GM21529 (cell line): ENCODE measurements around the gene SLC12A3.

Experiments used
- ATAC-seq: cut with Tn5 transposase; IDR thresholded peaks from one replicate; pipeline ENCODE4 v1.9.1; 2021; ENCODE audit not compliant: unreplicated experiment

Gene SLC12A3

GRCh38 chr16:56889206-56889605, 24.2 kb downstream of the SLC12A3 start:
- peak; percentile 32 for ATAC-seq

GRCh38 chr16:56891685-56892084, 26.7 kb downstream of the SLC12A3 start:
- no peak for ATAC-seq

DNA sequence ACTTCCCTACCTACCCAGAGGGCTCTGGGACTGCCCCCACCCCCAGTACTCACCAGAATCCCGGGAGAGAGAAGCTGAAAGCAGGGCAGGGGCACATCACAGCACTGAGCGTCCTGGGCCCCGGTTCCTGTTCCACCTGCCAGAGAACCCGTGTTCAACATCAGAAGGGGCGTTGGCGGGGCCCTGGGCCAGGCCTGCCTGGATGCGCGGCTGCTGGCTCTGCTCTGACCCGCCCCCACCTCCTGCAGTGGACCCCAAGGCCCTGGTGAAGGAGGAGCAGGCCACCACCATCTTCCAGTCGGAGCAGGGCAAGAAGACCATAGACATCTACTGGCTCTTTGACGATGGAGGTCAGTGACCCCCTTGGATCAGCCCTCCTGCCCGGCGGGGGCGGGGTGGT, 27.7 kb downstream of the SLC12A3 start:
- no peak for ATAC-seq

- no peak for ATAC-seq
Observed at GRCh38 chr16:56894331-56894917, 29.4 kb downstream of the SLC12A3 start.

- ATAC-seq, result no peak
Observed at GRCh38 chr16:56895813-56896212, 30.8 kb downstream of the SLC12A3 start.

DNA sequence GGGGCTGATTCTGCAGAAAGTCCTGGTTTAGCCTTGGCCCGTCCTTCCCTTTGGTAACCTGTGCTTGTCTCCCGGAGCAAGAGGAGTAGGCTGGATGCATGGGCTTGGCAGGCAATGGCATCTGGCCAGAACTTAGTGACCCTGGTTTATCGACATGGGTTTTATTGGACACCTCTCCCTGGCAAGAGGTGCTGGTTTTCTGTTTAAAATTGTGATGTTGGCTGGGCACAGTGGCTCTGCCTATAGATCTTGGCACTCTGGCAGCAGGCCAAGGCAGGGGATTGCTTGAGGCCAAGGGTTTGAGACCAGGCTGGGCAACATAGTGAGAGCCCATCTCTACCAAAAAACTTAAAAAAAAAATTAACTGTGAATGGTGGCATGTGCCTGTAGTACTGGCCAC, 31.2 kb downstream of the SLC12A3 start:
- no peak for ATAC-seq

- no peak for ATAC-seq
Observed at GRCh38 chr16:56897026-56897799, 32.2 kb downstream of the SLC12A3 start.

DNA sequence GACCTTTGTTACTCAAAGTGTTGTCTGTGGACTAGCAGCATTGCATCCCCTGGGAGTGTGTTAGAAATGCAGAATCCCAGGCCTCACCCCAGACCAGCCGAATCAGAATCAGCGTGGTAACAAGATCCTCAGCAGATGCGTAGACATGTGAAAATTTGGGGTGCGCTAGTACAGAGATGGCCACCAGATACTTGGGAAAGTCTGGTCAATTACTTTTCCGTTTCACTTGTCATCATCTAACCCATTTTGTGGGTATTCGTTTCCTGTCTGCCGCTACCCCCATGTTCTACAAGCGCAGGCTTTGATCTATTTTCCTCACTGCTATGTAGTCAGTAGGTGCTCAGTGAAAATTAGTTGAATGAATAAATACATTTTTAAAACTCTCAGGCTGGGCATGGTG, 33.8 kb downstream of the SLC12A3 start:
- peak; percentile 82 for ATAC-seq

DNA sequence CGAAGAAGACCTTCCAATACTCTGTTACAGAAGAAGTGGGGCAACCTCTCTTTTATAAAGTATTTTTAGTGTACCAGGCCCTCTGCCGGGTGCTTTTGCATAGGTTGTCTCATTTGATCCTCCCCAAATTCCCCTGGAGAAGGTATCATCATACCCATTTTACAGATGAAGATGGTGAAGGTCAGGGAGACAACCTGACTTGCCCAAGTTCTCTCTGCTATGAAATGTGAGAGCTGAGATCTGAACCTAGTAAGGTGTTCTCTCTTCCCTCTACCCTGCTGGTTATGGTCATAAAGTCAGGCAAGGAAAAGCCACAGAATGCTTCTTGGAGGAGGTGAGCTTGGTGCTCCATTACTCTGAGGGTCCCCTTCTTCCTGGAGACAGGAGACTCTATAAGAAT, 38.9 kb downstream of the SLC12A3 start:
- no peak for ATAC-seq

DNA sequence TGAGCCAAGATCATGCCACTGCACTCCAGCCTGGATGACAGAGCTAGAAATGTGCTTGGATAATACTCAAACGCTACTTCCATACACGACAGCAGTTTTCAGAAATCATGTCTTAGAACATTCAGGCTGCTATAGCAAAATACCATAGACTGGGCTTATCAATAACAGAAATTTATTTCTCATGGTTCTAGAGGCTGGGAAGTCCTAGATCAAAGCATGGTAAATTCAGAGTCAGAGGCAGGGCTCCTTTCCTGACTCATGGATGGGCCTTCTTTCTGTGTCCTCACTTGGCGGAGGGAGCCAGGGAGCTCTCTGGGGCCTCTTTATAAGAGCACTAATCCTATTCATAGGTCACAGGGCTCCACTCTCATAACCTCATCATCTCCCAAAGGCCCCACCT, 42.4 kb downstream of the SLC12A3 start:
- ATAC-seq, result no peak

DNA sequence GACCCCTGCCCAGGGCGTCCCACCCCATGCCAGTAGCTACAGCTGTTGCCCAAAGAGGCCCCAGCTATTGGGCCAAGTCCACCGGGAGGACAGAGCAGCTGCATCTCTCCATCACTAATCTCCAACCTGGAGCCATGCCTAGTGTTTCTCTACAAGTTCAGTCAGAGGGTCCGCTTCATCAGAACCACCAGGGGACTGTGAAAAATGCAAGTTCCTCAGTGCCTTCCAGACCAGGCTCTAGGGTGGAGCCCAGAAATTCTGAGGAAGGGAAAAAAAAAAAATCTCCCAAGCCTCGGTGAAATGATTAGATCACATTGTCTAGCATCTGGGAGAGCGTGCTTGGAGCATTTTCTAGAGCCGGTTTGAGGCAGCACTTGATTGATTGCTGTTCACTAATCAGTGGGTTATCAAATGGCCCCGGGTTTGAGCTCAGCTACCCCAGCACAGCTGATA, 44.5 kb downstream of the SLC12A3 start:
- ATAC-seq, result no peak

- no peak for ATAC-seq
Observed at GRCh38 chr16:56910112-56910511, 45.1 kb downstream of the SLC12A3 start.

GRCh38 chr16:56910654-56911539, 45.9 kb downstream of the SLC12A3 start:
- no peak for ATAC-seq

GRCh38 chr16:56911771-56912571, 47.0 kb downstream of the SLC12A3 start:
- ATAC-seq, result peak; percentile 71

GRCh38 chr16:56912746-56913708, 48.0 kb downstream of the SLC12A3 start:
- ATAC-seq, result no peak

DNA sequence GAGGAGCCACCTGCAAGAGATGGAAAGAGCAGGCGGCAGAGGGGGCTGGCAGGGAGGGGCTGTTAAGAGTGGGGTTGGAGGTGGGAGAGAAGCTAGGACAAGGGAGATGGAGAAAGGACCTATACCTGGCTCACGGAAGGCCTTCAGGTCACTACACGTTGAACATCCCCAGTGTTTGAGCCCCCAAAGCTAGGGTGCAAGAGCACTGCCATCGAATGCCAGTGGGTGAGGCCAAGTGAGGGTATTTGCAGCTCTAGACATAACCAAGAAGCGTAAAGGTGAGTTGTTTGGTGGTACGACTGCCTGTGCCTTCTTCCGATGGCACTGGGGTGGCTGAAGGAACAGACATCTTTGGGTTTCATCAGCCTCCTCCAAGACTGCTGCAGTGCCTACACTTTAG, 49.9 kb downstream of the SLC12A3 start:
- no peak for ATAC-seq

DNA sequence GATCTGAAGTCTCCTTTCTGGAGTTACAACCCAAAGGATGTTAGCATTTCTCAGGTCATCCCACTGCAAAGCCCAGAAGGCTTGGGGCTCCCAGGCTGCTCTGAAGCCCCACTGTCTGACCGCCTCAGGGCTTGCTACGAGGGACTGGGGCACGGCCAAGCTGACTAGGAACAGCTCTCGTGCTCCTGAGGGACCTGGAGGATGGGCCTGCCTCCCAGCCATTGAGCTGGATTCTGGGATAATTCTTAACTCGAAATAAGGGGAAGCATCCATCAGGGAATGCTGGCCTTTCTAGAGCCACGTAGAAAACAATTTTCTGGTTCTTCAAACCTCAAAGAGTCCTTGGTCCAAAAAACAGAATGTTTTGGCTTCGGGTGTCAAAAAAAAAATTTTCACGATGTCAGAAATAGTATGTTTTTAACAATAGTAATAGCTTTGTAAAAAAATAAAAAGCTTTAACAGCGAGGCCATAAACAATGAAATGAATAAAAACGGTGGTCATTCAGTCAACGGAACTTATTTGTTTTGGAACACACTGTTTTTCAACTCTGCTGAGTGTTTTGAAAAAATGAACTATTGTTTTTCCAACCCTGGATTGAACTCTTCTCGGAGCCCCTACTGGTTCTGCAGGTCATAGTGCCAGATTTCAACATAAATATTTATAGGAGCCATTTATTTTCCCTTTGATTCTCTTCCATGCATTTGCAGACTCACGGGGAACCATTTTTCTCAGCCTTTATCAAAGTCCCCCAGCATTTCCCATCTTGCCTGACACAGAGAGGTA, 50.5 kb downstream of the SLC12A3 start:
- no peak for ATAC-seq

DNA sequence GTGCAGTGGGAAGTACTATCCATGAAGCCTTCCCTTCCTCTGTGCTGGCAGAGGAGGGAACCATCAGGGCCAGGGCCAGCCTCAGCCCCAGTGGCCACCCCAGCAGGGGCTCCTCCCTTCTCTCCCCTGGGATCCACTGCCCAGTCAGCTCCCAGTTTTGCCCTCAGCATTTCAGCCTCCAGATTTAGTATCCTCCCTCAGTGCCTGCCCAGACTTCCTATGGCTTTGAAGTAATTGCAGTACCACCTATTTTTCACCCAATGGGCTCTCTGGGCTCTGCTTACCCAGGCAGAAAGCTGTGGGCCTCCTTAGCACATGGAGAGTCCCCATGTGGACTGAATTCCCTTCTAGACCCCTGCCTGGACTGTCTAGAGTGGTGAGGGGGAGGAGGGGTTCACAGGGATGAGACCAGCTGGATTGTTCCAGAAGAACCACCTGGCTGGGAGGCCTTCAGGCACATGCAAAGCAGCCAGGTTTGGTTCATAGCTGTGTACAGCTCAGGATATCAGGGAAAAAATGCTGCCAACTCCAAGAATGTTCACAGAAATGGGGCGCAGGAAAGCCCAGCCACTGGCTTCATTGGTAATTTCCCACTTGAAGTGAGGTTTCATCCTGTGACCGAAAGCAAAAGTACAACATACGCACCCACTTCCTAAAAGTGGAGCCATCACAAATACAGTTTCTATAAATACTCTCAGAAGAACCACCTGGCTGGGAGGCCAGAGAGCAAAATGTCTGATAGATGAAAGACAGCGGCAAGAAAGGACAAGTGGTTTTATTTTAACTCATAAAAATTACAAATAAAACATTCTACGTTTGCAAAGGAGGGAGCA, 51.8 kb downstream of the SLC12A3 start:
- ATAC-seq, result peak; percentile 78
